Hepatocyte (in vitro differentiated cells): Measurements from ENCODE around the gene SOX6.

ENCODE experiments used
- CTCF ChIP-seq: fragments of 200-600 bp; sonication (generic); IDR thresholded peaks from 2 replicates; pipeline ENCODE4 v1.5.1; 2016; ENCODE audit warnings: antibody characterized with exemption, mild to moderate bottlenecking; ENCODE audit not compliant: poor library complexity
- EZH2 ChIP-seq: fragments of 200-600 bp; sonication (generic); IDR thresholded peaks from 2 replicates; pipeline ENCODE4 v1.6.1; 2016; ENCODE audit warnings: antibody characterized with exemption, mild to moderate bottlenecking, borderline replicate concordance
- EZH2phosphoT487 ChIP-seq: fragments of 200-600 bp; sonication (generic); IDR thresholded peaks from one replicate; pipeline ENCODE4 v1.6.1; 2018; ENCODE audit warnings: antibody characterized with exemption, mild to moderate bottlenecking, low read depth, moderate library complexity; ENCODE audit not compliant: unreplicated experiment, severe bottlenecking

GRCh38 chr11:16016468-16016829, 339.9 kb downstream of the SOX6 start:
- no peak for TF ChIP-seq CTCF
- no peak for TF ChIP-seq EZH2
- no peak for TF ChIP-seq EZH2phosphoT487
